K562 (cell line): Measurements from ENCODE around the gene PEDS1. TPM values are rescaled to one million over a fixed set of nuclear protein-coding genes. Genes with fewer than 3 reads are reported as not detected.

Experiments used
- ATAC-seq: fragments of 200-7000 bp; cut with Tn5 transposase; 3 replicates; pipeline ENCODE4 v1.9.1; 2020; ENCODE audit warnings: moderate library complexity
- BruUV-seq: library from RNA; stranded (reverse); fragments of 400-500 nt; replicated peaks from 2 replicates; lab custom pipeline; 2021; lab: Mats Ljungman, UMichigan
- CTCF ChIA-PET: fragments of 300-600 bp; formaldehyde crosslinking; extraction: SDS; loops from one replicate; lab custom pipeline; 2021; ENCODE audit warnings: low intra/inter-chr PET ratio; lab: Yijun Ruan, JAX
- POLR2A ChIA-PET: fragments of 300-600, 350-650 bp; sonication (Branson Sonifier 250); formaldehyde crosslinking; extraction: SDS; loops from one replicate; lab custom pipeline; 2021; ENCODE audit warnings: antibody characterized with exemption, inconsistent platforms; lab: Yijun Ruan, JAX
- DNase-seq, 4 experiments: peaks; one replicate each; pipeline versions ENCODE4 v3.0.0 to v3.0.0-alpha.2; 2011 to 2018; ENCODE audit warnings: low spot score in 3 of 4, mixed read lengths in 3 of 4; ENCODE audit errors: extremely low read depth in 1 of 4
- FAIRE-seq: peaks from 2 replicates; lab custom pipeline; 2011; peaks lifted over from hg19 to GRCh38; lab: Jason Lieb, UNC
- H2AFZ ChIP-seq: 2 replicates; pipeline ENCODE4 v1.6.0; 2011; ENCODE audit warnings: low read depth, low read length, control low read depth, inconsistent platforms
- H3K27ac ChIP-seq: fragments of 200-600 bp; 3 replicates; pipeline ENCODE4 v1.8.0; 2011; ENCODE audit warnings: low read depth, mild to moderate bottlenecking, control low read depth, inconsistent platforms, low read length, moderate library complexity, mixed read lengths; ENCODE audit errors: extremely low read depth
- H3K27me3 ChIP-seq, 2 experiments: fragments of 300-600 bp in 1 of 2; 2 replicates in 1 of 2; 3 replicates in 1 of 2; pipeline versions ENCODE4 v1.6.0 to v1.8.0; 2011; ENCODE audit warnings: inconsistent platforms in 2 of 2, low read length in 2 of 2, mild to moderate bottlenecking in 1 of 2, mixed read lengths in 1 of 2, moderate library complexity in 1 of 2; ENCODE audit not compliant: control insufficient read depth in 2 of 2, insufficient read depth in 2 of 2
- H3K36me3 ChIP-seq: fragments of 300-600 bp; 3 replicates; pipeline ENCODE4 v1.8.0; 2011; ENCODE audit warnings: mild to moderate bottlenecking, low read length, inconsistent platforms; ENCODE audit not compliant: control insufficient read depth, insufficient read depth
- H3K4me1 ChIP-seq, 2 experiments: fragments of 200-600 bp in 1 of 2; replicated peaks in 1 of 2; 2 replicates in 1 of 2; 3 replicates in 1 of 2; pipeline versions ENCODE4 v1.5.1 to v1.8.0; 2011; ENCODE audit warnings: inconsistent platforms in 2 of 2, low read length in 2 of 2, mild to moderate bottlenecking in 1 of 2, mixed read lengths in 1 of 2, moderate library complexity in 1 of 2; ENCODE audit not compliant: control insufficient read depth in 2 of 2, insufficient read depth in 2 of 2
- H3K4me2 ChIP-seq: 2 replicates; pipeline ENCODE4 v1.6.1; 2011; ENCODE audit warnings: low read length, control low read depth, inconsistent platforms, mixed read lengths; ENCODE audit not compliant: insufficient read depth
- H3K4me3 ChIP-seq: fragments of 200-600 bp; sonication (generic), shearing (Covaris generic); 2 replicates; pipeline ENCODE4 v1.5.1; 2016; ENCODE audit warnings: control low read depth, inconsistent platforms
- H3K79me2 ChIP-seq: fragments of 200-600 bp; 3 replicates; pipeline ENCODE4 v1.8.0; 2011; ENCODE audit warnings: low read length, inconsistent platforms; ENCODE audit not compliant: control insufficient read depth, insufficient read depth
- H3K9ac ChIP-seq, 2 experiments: 2 replicates each; pipeline versions ENCODE4 v1.6.0 to v1.6.1; 2011; ENCODE audit warnings: low read depth in 2 of 2, low read length in 2 of 2, control low read depth in 1 of 2, inconsistent platforms in 1 of 2, mild to moderate bottlenecking in 1 of 2, mixed read lengths in 1 of 2; ENCODE audit not compliant: insufficient read depth in 1 of 2
- H3K9me1 ChIP-seq: one replicate; pipeline ENCODE4 v1.6.0; 2011; ENCODE audit warnings: inconsistent platforms, mild to moderate bottlenecking, low read length, moderate library complexity; ENCODE audit not compliant: control insufficient read depth, insufficient read depth
- H3K9me3 ChIP-seq: replicated peaks from 2 replicates; pipeline ENCODE4 v1.5.1; 2011; ENCODE audit warnings: low read depth, low read length, inconsistent platforms; ENCODE audit not compliant: control insufficient read depth, insufficient read depth
- H4K20me1 ChIP-seq: replicated peaks from 2 replicates; pipeline ENCODE4 v1.6.1; 2011; ENCODE audit warnings: low read length, inconsistent platforms, mixed read lengths; ENCODE audit not compliant: control insufficient read depth, insufficient read depth
- HDAC2 ChIP-seq: fragments of 450-650 bp; IDR thresholded peaks from 2 replicates; pipeline ENCODE4 v1.6.1; 2016; ENCODE audit warnings: mild to moderate bottlenecking
- HMG20B ChIP-seq: fragments of 250-450 bp; sonication (Bioruptor Pico); IDR thresholded peaks from 2 replicates; pipeline ENCODE4 v1.5.0; 2021; ENCODE audit warnings: mild to moderate bottlenecking
- KAT8 ChIP-seq: fragments of 450-650 bp; IDR thresholded peaks from 2 replicates; pipeline ENCODE4 v1.6.1; 2016; ENCODE audit warnings: low read depth, mild to moderate bottlenecking
- KDM1A ChIP-seq, 2 experiments: fragments of 450-650 bp; IDR thresholded peaks; 2 replicates each; pipeline ENCODE4 v1.6.1; 2016; ENCODE audit warnings: mild to moderate bottlenecking in 2 of 2
- RAD21 ChIP-seq, 2 experiments: fragments of 250-450 bp in 1 of 2; fragments of 450-650 bp in 1 of 2; sonication (Bioruptor Pico) in 1 of 2; formaldehyde crosslinking in 1 of 2; IDR thresholded peaks in 1 of 2; conservative IDR thresholded peaks in 1 of 2; 2 replicates each; pipeline versions ENCODE4 v1.4.0 to v1.8.0; 2020 to 2022; ENCODE audit warnings: mild to moderate bottlenecking in 2 of 2, moderate library complexity in 1 of 2
- RBM25 ChIP-seq: fragments of 200-400 bp; formaldehyde crosslinking; IDR thresholded peaks from 2 replicates; pipeline ENCODE4 v1.6.1; 2018; ENCODE audit warnings: low read length, low read depth, moderate library complexity; ENCODE audit not compliant: severe bottlenecking
- SOX6 ChIP-seq: fragments of 450-650 bp; IDR thresholded peaks from 2 replicates; pipeline ENCODE4 v1.6.1; 2014; ENCODE audit warnings: mild to moderate bottlenecking
- WGBS: fragments of 100-300 bp; shearing (Covaris generic); methylation state at CpG from one replicate; pipeline ENCODE4 v1.1.6; 2016; ENCODE audit warnings: low coverage, mixed read lengths; ENCODE audit not compliant: insufficient coverage; ENCODE audit errors: missing lambda C conversion rate; 5-methylcytosine and 5-hydroxymethylcytosine counted together
- in situ Hi-C: fragments of 300-500 bp; cut with MboI; formaldehyde crosslinking; loops from 4 replicates; pipeline ENCODE4 v1.15.0; 2018; ENCODE audit warnings: inconsistent platforms, mixed read lengths
- intact Hi-C: fragments of 100-400 bp; cut with micrococcal nuclease; formaldehyde crosslinking; loops from 2 replicates; pipeline ENCODE4 v1.14.2; 2022
- polyA plus RNA-seq, 8 experiments: library from polyadenylated mRNA; depleted of rRNA in 4 of 8; stranded (reverse) in 5 of 8; unstranded in 3 of 8; fragments of >200 nt; fragmentation: Nextera tagmentation in 2 of 8; fragmentation: Illumina TruSeq in 1 of 8; extraction: Ambion mirVana in 2 of 8; extraction: Trizol in 1 of 8; gene quantifications; 2 replicates each; pipeline versions ENCODE4 v1.2.1 to v1.2.3, GENCODE V29; 2011 to 2014; ENCODE audit warnings: inconsistent platforms in 1 of 8, missing spikeins in 1 of 8
- total RNA-seq, 7 experiments: library from RNA; depleted of rRNA in 6 of 7; stranded (reverse); fragments of >200 nt in 6 of 7; fragmentation: Illumina TruSeq in 2 of 7; extraction: Trizol in 2 of 7; gene quantifications; 2 replicates each; pipeline versions ENCODE4 v1.2.1 to v1.2.3, GENCODE V29; 2011 to 2021; ENCODE audit warnings: low replicate concordance in 1 of 7
- TF ChIP-seq, protein P1 (sequence below): fragments of 250-450 bp; sonication (Bioruptor Pico); IDR thresholded peaks from 2 replicates; pipeline ENCODE4 v1.4.0; 2020; ENCODE audit warnings: mild to moderate bottlenecking, moderate library complexity, borderline replicate concordance
- TF ChIP-seq, protein P2 (sequence below): IDR thresholded peaks from 2 replicates; pipeline ENCODE4 v1.6.1; 2016; ENCODE audit warnings: missing genetic modification characterization, missing compliant biosample characterization
- TF ChIP-seq, protein P3 (sequence below): sonication (generic); formaldehyde crosslinking; IDR thresholded peaks from 2 replicates; pipeline ENCODE4 v1.8.1; 2022; ENCODE audit warnings: missing genetic modification reagents
- TF ChIP-seq, protein P4 (sequence below): fragments of 200-800 bp; sonication (Bioruptor generic); IDR thresholded peaks from 2 replicates; pipeline ENCODE4 v1.6.1; 2016; ENCODE audit warnings: missing genetic modification characterization, missing compliant biosample characterization

The PEDS1 gene
- total and polyA plus RNA-seq, 9 of the 15 experiments (the other 6 are each of a cell fraction or from before 2014, with no cell fraction given): 2.9 to 38.5 (median 24.2) TPM

DNA sequence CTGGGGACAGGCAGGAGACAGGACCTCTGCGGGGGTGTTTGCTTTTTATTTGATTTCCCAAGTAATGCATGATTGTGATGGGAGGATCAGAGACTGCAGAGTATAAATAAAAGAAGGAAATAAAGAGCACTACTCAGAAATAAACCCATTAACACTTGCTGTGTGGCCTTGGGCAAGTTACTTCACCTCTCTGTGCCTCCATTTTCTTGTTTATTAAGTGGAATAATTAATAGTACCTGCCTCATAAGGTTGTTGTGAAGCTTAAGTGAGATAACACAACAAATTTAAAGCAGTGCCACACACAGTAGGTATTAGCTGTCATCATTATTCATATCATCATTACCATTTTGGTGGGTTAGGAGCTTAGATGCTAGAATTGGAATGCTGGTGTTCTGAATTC, 45.2 kb upstream of the PEDS1 start:
- Histone ChIP-seq H3K9ac (no peak overlapping the region), H3K4me3 (no peak overlapping the region), H3K36me3 (peaks cover 12% of the 10 kb centered on the region), H3K27ac (no peak overlapping the region), H3K4me1 (peaks cover 36 to 50% of the 10 kb centered on the region in 2 experiments), H2AFZ (no peak overlapping the region), H3K27me3 (no peaks in the 10 kb centered on the region), H3K9me3 (no peaks in the 10 kb centered on the region; the same call in 1 of the 2 replicates), H3K4me2 (no peak overlapping the region), H3K9me1 (peaks cover 12% of the 10 kb centered on the region), H4K20me1 (peaks cover 10% of the 10 kb centered on the region; the same call in 1 of the 2 replicates), H3K79me2 (peaks cover 14% of the 10 kb centered on the region)
- intact Hi-C loops: no loop called here
- ATAC-seq (no peak), FAIRE-seq (no peak), DNase-seq (no peak)
- no TSS peak for BruUV-seq
- in situ Hi-C loops: no loop called here
- WGBS: 88% methylated on average over 1 of the region's 1 CpG
- ChIA-PET POLR2A (interaction anchor here (0.6 to 1.7 kb wide), 5 partner anchors 14 to 760 kb away, joined by 3 to 6 read pairs (median 3); partner anchors contain the start of genes DPM1 and MOCS3), CTCF (no interaction called here)
- TF ChIP-seq KDM1A (IDR thresholded peaks at IDR 0.05): peak; percentile 69 to 81
- no peak for TF ChIP-seq HMG20B (CRISPR knock-in tag)
- peak; percentile 67 for TF ChIP-seq HDAC2
- TF ChIP-seq, protein P1, sequence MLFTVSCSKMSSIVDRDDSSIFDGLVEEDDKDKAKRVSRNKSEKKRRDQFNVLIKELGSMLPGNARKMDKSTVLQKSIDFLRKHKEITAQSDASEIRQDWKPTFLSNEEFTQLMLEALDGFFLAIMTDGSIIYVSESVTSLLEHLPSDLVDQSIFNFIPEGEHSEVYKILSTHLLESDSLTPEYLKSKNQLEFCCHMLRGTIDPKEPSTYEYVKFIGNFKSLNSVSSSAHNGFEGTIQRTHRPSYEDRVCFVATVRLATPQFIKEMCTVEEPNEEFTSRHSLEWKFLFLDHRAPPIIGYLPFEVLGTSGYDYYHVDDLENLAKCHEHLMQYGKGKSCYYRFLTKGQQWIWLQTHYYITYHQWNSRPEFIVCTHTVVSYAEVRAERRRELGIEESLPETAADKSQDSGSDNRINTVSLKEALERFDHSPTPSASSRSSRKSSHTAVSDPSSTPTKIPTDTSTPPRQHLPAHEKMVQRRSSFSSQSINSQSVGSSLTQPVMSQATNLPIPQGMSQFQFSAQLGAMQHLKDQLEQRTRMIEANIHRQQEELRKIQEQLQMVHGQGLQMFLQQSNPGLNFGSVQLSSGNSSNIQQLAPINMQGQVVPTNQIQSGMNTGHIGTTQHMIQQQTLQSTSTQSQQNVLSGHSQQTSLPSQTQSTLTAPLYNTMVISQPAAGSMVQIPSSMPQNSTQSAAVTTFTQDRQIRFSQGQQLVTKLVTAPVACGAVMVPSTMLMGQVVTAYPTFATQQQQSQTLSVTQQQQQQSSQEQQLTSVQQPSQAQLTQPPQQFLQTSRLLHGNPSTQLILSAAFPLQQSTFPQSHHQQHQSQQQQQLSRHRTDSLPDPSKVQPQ (CRISPR knock-in tag): no peak
- no peak for TF ChIP-seq SOX6
- TF ChIP-seq, protein P2, sequence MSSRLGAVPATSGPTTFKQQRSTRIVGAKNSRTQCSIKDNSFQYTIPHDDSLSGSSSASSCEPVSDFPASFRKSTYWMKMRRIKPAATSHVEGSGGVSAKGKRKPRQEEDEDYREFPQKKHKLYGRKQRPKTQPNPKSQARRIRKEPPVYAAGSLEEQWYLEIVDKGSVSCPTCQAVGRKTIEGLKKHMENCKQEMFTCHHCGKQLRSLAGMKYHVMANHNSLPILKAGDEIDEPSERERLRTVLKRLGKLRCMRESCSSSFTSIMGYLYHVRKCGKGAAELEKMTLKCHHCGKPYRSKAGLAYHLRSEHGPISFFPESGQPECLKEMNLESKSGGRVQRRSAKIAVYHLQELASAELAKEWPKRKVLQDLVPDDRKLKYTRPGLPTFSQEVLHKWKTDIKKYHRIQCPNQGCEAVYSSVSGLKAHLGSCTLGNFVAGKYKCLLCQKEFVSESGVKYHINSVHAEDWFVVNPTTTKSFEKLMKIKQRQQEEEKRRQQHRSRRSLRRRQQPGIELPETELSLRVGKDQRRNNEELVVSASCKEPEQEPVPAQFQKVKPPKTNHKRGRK (tag): no peak
- peak; percentile 96 for TF ChIP-seq RBM25
- TF ChIP-seq, protein P3, sequence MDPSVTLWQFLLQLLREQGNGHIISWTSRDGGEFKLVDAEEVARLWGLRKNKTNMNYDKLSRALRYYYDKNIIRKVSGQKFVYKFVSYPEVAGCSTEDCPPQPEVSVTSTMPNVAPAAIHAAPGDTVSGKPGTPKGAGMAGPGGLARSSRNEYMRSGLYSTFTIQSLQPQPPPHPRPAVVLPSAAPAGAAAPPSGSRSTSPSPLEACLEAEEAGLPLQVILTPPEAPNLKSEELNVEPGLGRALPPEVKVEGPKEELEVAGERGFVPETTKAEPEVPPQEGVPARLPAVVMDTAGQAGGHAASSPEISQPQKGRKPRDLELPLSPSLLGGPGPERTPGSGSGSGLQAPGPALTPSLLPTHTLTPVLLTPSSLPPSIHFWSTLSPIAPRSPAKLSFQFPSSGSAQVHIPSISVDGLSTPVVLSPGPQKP: no peak
- TF ChIP-seq, protein P4, sequence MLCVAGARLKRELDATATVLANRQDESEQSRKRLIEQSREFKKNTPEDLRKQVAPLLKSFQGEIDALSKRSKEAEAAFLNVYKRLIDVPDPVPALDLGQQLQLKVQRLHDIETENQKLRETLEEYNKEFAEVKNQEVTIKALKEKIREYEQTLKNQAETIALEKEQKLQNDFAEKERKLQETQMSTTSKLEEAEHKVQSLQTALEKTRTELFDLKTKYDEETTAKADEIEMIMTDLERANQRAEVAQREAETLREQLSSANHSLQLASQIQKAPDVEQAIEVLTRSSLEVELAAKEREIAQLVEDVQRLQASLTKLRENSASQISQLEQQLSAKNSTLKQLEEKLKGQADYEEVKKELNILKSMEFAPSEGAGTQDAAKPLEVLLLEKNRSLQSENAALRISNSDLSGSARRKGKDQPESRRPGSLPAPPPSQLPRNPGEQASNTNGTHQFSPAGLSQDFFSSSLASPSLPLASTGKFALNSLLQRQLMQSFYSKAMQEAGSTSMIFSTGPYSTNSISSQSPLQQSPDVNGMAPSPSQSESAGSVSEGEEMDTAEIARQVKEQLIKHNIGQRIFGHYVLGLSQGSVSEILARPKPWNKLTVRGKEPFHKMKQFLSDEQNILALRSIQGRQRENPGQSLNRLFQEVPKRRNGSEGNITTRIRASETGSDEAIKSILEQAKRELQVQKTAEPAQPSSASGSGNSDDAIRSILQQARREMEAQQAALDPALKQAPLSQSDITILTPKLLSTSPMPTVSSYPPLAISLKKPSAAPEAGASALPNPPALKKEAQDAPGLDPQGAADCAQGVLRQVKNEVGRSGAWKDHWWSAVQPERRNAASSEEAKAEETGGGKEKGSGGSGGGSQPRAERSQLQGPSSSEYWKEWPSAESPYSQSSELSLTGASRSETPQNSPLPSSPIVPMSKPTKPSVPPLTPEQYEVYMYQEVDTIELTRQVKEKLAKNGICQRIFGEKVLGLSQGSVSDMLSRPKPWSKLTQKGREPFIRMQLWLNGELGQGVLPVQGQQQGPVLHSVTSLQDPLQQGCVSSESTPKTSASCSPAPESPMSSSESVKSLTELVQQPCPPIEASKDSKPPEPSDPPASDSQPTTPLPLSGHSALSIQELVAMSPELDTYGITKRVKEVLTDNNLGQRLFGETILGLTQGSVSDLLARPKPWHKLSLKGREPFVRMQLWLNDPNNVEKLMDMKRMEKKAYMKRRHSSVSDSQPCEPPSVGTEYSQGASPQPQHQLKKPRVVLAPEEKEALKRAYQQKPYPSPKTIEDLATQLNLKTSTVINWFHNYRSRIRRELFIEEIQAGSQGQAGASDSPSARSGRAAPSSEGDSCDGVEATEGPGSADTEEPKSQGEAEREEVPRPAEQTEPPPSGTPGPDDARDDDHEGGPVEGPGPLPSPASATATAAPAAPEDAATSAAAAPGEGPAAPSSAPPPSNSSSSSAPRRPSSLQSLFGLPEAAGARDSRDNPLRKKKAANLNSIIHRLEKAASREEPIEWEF: no peak
- no peak for TF ChIP-seq RAD21 (CRISPR knock-in tag; conservative IDR thresholded peaks at IDR 0.05 in 1 of 2, IDR thresholded peaks at IDR 0.05 in 1 of 2)
- TF ChIP-seq KAT8: no peak
